Upper lobe of right lung (tissue), 1 donor: Measurements from ENCODE around the gene CANT1. TPM values are rescaled to one million over a fixed set of nuclear protein-coding genes. Genes with fewer than 3 reads are reported as not detected.

Experiments used
- ATAC-seq: fragments of 200-7000 bp; cut with Tn5 transposase; one replicate; pipeline ENCODE4 v1.9.1; 2020; ENCODE audit warnings: mild to moderate bottlenecking, moderate library complexity
- DNase-seq: peaks from one replicate; pipeline ENCODE4 v3.0.0-alpha.2; 2020
- H3K27ac ChIP-seq: fragments of 200-600 bp; one replicate; pipeline ENCODE4 v1.8.0; 2022
- H3K27me3 ChIP-seq: fragments of 200-600 bp; one replicate; pipeline ENCODE4 v1.8.0; 2022; ENCODE audit warnings: mild to moderate bottlenecking
- H3K36me3 ChIP-seq: fragments of 200-600 bp; one replicate; pipeline ENCODE4 v1.8.0; 2022
- H3K4me1 ChIP-seq: fragments of 200-600 bp; one replicate; pipeline ENCODE4 v1.8.0; 2022
- H3K4me3 ChIP-seq: fragments of 200-600 bp; one replicate; pipeline ENCODE4 v1.8.0; 2022; ENCODE audit warnings: mild to moderate bottlenecking
- H3K9me3 ChIP-seq: fragments of 200-600 bp; one replicate; pipeline ENCODE4 v1.8.0; 2022
- CTCF ChIP-seq: fragments of 200-600 bp; IDR thresholded peaks from one replicate; pipeline ENCODE4 v1.8.0; 2022; ENCODE audit warnings: antibody characterized with exemption
- intact Hi-C: fragments of 100-400 bp; cut with DNase I; formaldehyde crosslinking; loops from one replicate; pipeline ENCODE4 v1.11.0; 2022
- total RNA-seq: library from RNA; stranded (reverse); fragmentation: NEBNext Ultra II Directional; extraction: Animal tissue kit (Norgen Biotek cat#: 25700); gene quantifications from one replicate; pipeline ENCODE4 v1.2.1, GENCODE V29; 2021
- donor health status: DM: no; HTN: yes; CAD: no; lungs with severe emphysema.

CANT1 gene
- total RNA-seq, 1 donor from 2014 or later = 59.6 TPM

- Histone ChIP-seq H3K9me3 (no peaks in the 10 kb centered on the region), H3K27ac (no peak overlapping the region), H3K36me3 (no peaks in the 10 kb centered on the region), H3K27me3 (no peaks in the 10 kb centered on the region), H3K4me3 (no peak overlapping the region), H3K4me1 (peaks cover 37% of the 10 kb centered on the region)
- intact Hi-C loops = loop anchor here (5.0 kb wide), 1 partner anchor 112 kb away; no protein-coding TSS in a partner anchor
- ATAC-seq (no peak), DNase-seq (no peak)
- no peak for TF ChIP-seq CTCF
Observed at GRCh38 chr17:78973792-78974520, 35.6 kb downstream of the CANT1 start.

- DNase-seq (no peak), ATAC-seq (no peak)
- H3K4me1 ChIP-seq = peaks cover 30% of the 10 kb centered on the region
- H3K36me3 ChIP-seq = no peaks in the 10 kb centered on the region
- no peak for TF ChIP-seq CTCF
- peak overlapping the region; percentile 17 for H3K27ac ChIP-seq
- H3K9me3 ChIP-seq = no peaks in the 10 kb centered on the region
- no peaks in the 10 kb centered on the region for H3K27me3 ChIP-seq
- intact Hi-C loops = loop anchor here (5.0 kb wide), 1 partner anchor 111 kb away; no protein-coding TSS in a partner anchor
- H3K4me3 ChIP-seq = no peak overlapping the region
Observed at GRCh38 chr17:78973196-78973595, 36.4 kb downstream of the CANT1 start.

- intact Hi-C loops = loop anchor here (5.0 kb wide), 1 partner anchor 110 kb away; no protein-coding TSS in a partner anchor
Observed at GRCh38 chr17:78972507-78973105, 37.0 kb downstream of the CANT1 start.

GRCh38 chr17:78971756-78972506 is 37.6 kb downstream of the CANT1 start:
- peaks cover 17% of the 10 kb centered on the region for H3K4me1 ChIP-seq
- DNase-seq = no peak
- H3K9me3 ChIP-seq = no peaks in the 10 kb centered on the region
- H3K36me3 ChIP-seq = no peaks in the 10 kb centered on the region
- H3K27me3 ChIP-seq = no peaks in the 10 kb centered on the region
- TF ChIP-seq CTCF = no peak
- H3K27ac ChIP-seq = no peak overlapping the region
- H3K4me3 ChIP-seq = no peak overlapping the region
- intact Hi-C loops = loop anchor here (5.0 kb wide), 1 partner anchor 110 kb away; no protein-coding TSS in a partner anchor
- ATAC-seq = no peak

More at GRCh38 chr17:78972507-78973105, 37.0 kb downstream of the CANT1 start:
- H3K27ac ChIP-seq = no peak overlapping the region
- no peaks in the 10 kb centered on the region for H3K27me3 ChIP-seq
- H3K4me1 ChIP-seq = peaks cover 24% of the 10 kb centered on the region
- no peak for TF ChIP-seq CTCF
- no peaks in the 10 kb centered on the region for H3K9me3 ChIP-seq
- DNase-seq (no peak), ATAC-seq (no peak)
- no peaks in the 10 kb centered on the region for H3K36me3 ChIP-seq
- no peak overlapping the region for H3K4me3 ChIP-seq

- Histone ChIP-seq H3K4me3 (no peak overlapping the region), H3K9me3 (no peaks in the 10 kb centered on the region), H3K4me1 (peaks cover 12% of the 10 kb centered on the region), H3K36me3 (no peaks in the 10 kb centered on the region), H3K27me3 (no peaks in the 10 kb centered on the region), H3K27ac (no peak overlapping the region)
- DNase-seq = peak; percentile 85
- intact Hi-C loops = loop anchor here (5.0 kb wide), 1 partner anchor 109 kb away; no protein-coding TSS in a partner anchor
- peak; percentile 71 for ATAC-seq
- peak; percentile 90 for TF ChIP-seq CTCF
Observed at GRCh38 chr17:78970834-78971755, 38.5 kb downstream of the CANT1 start.
